Liver (tissue), 9 donors: ENCODE data around the gene PPM1L. TPM values are rescaled to one million over a fixed set of nuclear protein-coding genes. Genes with fewer than 3 reads are reported as not detected.

Experiments used
- DNase-seq: peaks from one replicate; pipeline ENCODE4 v3.0.0-alpha.2; 2017; ENCODE audit warnings: low spot score
- H3K27ac ChIP-seq, 2 donors: one replicate each; pipeline ENCODE4 v1.7.0; 2013; ENCODE audit warnings: inconsistent platforms in 2 of 2, low read length in 2 of 2, control low read depth in 1 of 2, low read depth in 1 of 2, mild to moderate bottlenecking in 1 of 2
- H3K27me3 ChIP-seq, 4 donors: one replicate each; pipeline versions ENCODE4 v1.6.1 to v1.7.0; 2013; ENCODE audit warnings: low read length in 3 of 4, inconsistent platforms in 1 of 4, mild to moderate bottlenecking in 1 of 4, moderate library complexity in 1 of 4; ENCODE audit not compliant: control insufficient read depth in 4 of 4, insufficient read depth in 4 of 4
- H3K36me3 ChIP-seq, 4 donors: one replicate each; pipeline versions ENCODE4 v1.6.1 to v1.7.0; 2013; ENCODE audit warnings: low read length in 3 of 4, mild to moderate bottlenecking in 3 of 4, low read depth in 1 of 4, moderate library complexity in 1 of 4; ENCODE audit not compliant: control insufficient read depth in 4 of 4, insufficient read depth in 3 of 4
- H3K4me1 ChIP-seq, 4 donors: one replicate each; pipeline versions ENCODE4 v1.6.1 to v1.7.0; 2013; ENCODE audit warnings: low read length in 3 of 4, mild to moderate bottlenecking in 3 of 4, moderate library complexity in 1 of 4; ENCODE audit not compliant: control insufficient read depth in 4 of 4, insufficient read depth in 4 of 4
- H3K4me3 ChIP-seq, 3 donors: one replicate each; pipeline versions ENCODE4 v1.6.1 to v1.7.0; 2013; ENCODE audit warnings: low read length in 3 of 3, control low read depth in 1 of 3, low read depth in 1 of 3, mild to moderate bottlenecking in 1 of 3
- H3K9ac ChIP-seq, 2 donors: one replicate each; pipeline ENCODE4 v1.7.0; 2013; ENCODE audit warnings: low read length in 2 of 2, mild to moderate bottlenecking in 2 of 2, moderate library complexity in 2 of 2, control low read depth in 1 of 2, low read depth in 1 of 2
- H3K9me3 ChIP-seq, 4 donors: one replicate each; pipeline versions ENCODE4 v1.6.1 to v1.7.0; 2013; ENCODE audit warnings: low read length in 3 of 4; ENCODE audit not compliant: control insufficient read depth in 4 of 4
- ATF3 ChIP-seq: IDR thresholded peaks from 2 replicates; pipeline ENCODE4 v1.6.1; 2016; ENCODE audit warnings: antibody characterized with exemption
- EGR1 ChIP-seq, 2 donors: IDR thresholded peaks; 2 replicates each; pipeline ENCODE4 v1.6.1; 2016 to 2018; ENCODE audit warnings: antibody characterized with exemption in 2 of 2, low read depth in 2 of 2
- FOXA2 ChIP-seq: IDR thresholded peaks from 2 replicates; pipeline ENCODE4 v1.6.1; 2016; ENCODE audit warnings: antibody characterized with exemption
- GABPA ChIP-seq, 2 donors: IDR thresholded peaks in 1 of 2; conservative IDR thresholded peaks in 1 of 2; 2 replicates each; pipeline ENCODE4 v1.6.1; 2016; ENCODE audit warnings: antibody characterized with exemption in 2 of 2, mild to moderate bottlenecking in 1 of 2, moderate library complexity in 1 of 2
- HNF4A ChIP-seq, 2 donors: conservative IDR thresholded peaks; 2 replicates each; pipeline ENCODE4 v1.6.1; 2016; ENCODE audit warnings: antibody characterized with exemption in 2 of 2, mild to moderate bottlenecking in 2 of 2
- HNF4G ChIP-seq: IDR thresholded peaks from 2 replicates; pipeline ENCODE4 v1.6.1; 2016; ENCODE audit warnings: antibody characterized with exemption
- JUND ChIP-seq, 2 donors: IDR thresholded peaks; 2 replicates each; pipeline ENCODE4 v1.6.1; 2016; ENCODE audit warnings: antibody characterized with exemption in 2 of 2
- NR2F2 ChIP-seq: IDR thresholded peaks from 2 replicates; pipeline ENCODE4 v1.6.1; 2016; ENCODE audit warnings: antibody characterized with exemption
- RXRA ChIP-seq, 2 donors: IDR thresholded peaks; 2 replicates each; pipeline ENCODE4 v1.6.1; 2017 to 2018; ENCODE audit warnings: antibody characterized with exemption in 2 of 2, mild to moderate bottlenecking in 1 of 2
- SP1 ChIP-seq: IDR thresholded peaks from 2 replicates; pipeline ENCODE4 v1.6.1; 2018; ENCODE audit warnings: antibody characterized with exemption, mild to moderate bottlenecking
- TAF1 ChIP-seq: conservative IDR thresholded peaks from 2 replicates; pipeline ENCODE4 v1.6.1; 2016; ENCODE audit warnings: antibody characterized with exemption, mild to moderate bottlenecking
- YY1 ChIP-seq: IDR thresholded peaks from 2 replicates; pipeline ENCODE4 v1.6.1; 2016; ENCODE audit warnings: antibody characterized with exemption, mild to moderate bottlenecking
- ZBTB33 ChIP-seq: IDR thresholded peaks from 2 replicates; pipeline ENCODE4 v1.6.1; 2016; ENCODE audit warnings: antibody characterized with exemption
- WGBS: extraction: QIAGEN DNeasy Blood & Tissue Kit; methylation state at CpG from one replicate; pipeline ENCODE4 v1.1.7; 2013; 5-methylcytosine and 5-hydroxymethylcytosine counted together
- polyA plus RNA-seq, 2 donors: library from polyadenylated mRNA; stranded (reverse) in 1 of 2; unstranded in 1 of 2; fragments of 200-250 nt in 1 of 2; fragments of >200 nt in 1 of 2; fragmentation: Nextera tagmentation in 1 of 2; extraction: Ambion mirVana in 1 of 2; gene quantifications; one replicate each; pipeline versions ENCODE4 v1.2.1 to v1.2.3, GENCODE V29; 2013 to 2015
- total RNA-seq, 2 donors: library from RNA; depleted of rRNA; stranded (reverse); fragments of >200 nt; gene quantifications; one replicate each; pipeline ENCODE4 v1.2.3, GENCODE V29; 2014
- TF ChIP-seq, protein P1 (sequence below): fragments of 150-350 bp; IDR thresholded peaks from 2 replicates; pipeline ENCODE4 v1.5.1; 2017; ENCODE audit warnings: improper control_type of control experiment, low read depth, low read length; ENCODE audit not compliant: missing input control
- TF ChIP-seq, protein P2 (sequence below): IDR thresholded peaks from 2 replicates; pipeline ENCODE4 v1.6.1; 2016; ENCODE audit warnings: antibody characterized with exemption
- TF ChIP-seq, protein P3 (sequence below): IDR thresholded peaks from 2 replicates; pipeline ENCODE4 v1.6.1; 2016; ENCODE audit warnings: antibody characterized with exemption, mild to moderate bottlenecking
- donor health status: healthy.
- donor health status: healthy.
- donor health status: healthy.
- donor health status: healthy.
- donor health status: healthy.

PPM1L gene
- total and polyA plus RNA-seq, 4 donors, result 1.6 to 8.5 (median 4.8) TPM

GRCh38 chr3:160784853-160785252 is 28.8 kb downstream of the PPM1L start:
- DNase-seq, result no peak
- Histone ChIP-seq H3K4me3 (no peak overlapping the region), H3K9me3 (no peaks in the 10 kb centered on the region), H3K9ac (no peak overlapping the region), H3K36me3 (no peaks in the 10 kb centered on the region), H3K27me3 (no peaks in the 10 kb centered on the region), H3K27ac (no peak overlapping the region), H3K4me1 (no peaks in the 10 kb centered on the region)
- TF ChIP-seq GABPA (IDR thresholded peaks at IDR 0.05 in 1 of 2, conservative IDR thresholded peaks at IDR 0.05 in 1 of 2) (no peak), RXRA (IDR thresholded peaks at IDR 0.05) (no peak), ATF3 (no peak), JUND (IDR thresholded peaks at IDR 0.05) (no peak), TAF1 (no peak), ZBTB33 (no peak), NR2F2 (no peak), EGR1 (IDR thresholded peaks at IDR 0.05; ENCODE audit: low read depth in 2 of 2) (no peak), FOXA2 (no peak)
- TF ChIP-seq, protein P1, sequence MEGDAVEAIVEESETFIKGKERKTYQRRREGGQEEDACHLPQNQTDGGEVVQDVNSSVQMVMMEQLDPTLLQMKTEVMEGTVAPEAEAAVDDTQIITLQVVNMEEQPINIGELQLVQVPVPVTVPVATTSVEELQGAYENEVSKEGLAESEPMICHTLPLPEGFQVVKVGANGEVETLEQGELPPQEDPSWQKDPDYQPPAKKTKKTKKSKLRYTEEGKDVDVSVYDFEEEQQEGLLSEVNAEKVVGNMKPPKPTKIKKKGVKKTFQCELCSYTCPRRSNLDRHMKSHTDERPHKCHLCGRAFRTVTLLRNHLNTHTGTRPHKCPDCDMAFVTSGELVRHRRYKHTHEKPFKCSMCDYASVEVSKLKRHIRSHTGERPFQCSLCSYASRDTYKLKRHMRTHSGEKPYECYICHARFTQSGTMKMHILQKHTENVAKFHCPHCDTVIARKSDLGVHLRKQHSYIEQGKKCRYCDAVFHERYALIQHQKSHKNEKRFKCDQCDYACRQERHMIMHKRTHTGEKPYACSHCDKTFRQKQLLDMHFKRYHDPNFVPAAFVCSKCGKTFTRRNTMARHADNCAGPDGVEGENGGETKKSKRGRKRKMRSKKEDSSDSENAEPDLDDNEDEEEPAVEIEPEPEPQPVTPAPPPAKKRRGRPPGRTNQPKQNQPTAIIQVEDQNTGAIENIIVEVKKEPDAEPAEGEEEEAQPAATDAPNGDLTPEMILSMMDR, result no peak
- TF ChIP-seq, protein P2, sequence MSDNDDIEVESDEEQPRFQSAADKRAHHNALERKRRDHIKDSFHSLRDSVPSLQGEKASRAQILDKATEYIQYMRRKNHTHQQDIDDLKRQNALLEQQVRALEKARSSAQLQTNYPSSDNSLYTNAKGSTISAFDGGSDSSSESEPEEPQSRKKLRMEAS, result no peak
- TF ChIP-seq, protein P3, sequence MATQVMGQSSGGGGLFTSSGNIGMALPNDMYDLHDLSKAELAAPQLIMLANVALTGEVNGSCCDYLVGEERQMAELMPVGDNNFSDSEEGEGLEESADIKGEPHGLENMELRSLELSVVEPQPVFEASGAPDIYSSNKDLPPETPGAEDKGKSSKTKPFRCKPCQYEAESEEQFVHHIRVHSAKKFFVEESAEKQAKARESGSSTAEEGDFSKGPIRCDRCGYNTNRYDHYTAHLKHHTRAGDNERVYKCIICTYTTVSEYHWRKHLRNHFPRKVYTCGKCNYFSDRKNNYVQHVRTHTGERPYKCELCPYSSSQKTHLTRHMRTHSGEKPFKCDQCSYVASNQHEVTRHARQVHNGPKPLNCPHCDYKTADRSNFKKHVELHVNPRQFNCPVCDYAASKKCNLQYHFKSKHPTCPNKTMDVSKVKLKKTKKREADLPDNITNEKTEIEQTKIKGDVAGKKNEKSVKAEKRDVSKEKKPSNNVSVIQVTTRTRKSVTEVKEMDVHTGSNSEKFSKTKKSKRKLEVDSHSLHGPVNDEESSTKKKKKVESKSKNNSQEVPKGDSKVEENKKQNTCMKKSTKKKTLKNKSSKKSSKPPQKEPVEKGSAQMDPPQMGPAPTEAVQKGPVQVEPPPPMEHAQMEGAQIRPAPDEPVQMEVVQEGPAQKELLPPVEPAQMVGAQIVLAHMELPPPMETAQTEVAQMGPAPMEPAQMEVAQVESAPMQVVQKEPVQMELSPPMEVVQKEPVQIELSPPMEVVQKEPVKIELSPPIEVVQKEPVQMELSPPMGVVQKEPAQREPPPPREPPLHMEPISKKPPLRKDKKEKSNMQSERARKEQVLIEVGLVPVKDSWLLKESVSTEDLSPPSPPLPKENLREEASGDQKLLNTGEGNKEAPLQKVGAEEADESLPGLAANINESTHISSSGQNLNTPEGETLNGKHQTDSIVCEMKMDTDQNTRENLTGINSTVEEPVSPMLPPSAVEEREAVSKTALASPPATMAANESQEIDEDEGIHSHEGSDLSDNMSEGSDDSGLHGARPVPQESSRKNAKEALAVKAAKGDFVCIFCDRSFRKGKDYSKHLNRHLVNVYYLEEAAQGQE, result no peak

GRCh38 chr3:160790726-160791125 is 34.7 kb downstream of the PPM1L start:
- Histone ChIP-seq H3K9ac (no peak overlapping the region), H3K36me3 (no peaks in the 10 kb centered on the region), H3K27me3 (no peaks in the 10 kb centered on the region), H3K9me3 (no peaks in the 10 kb centered on the region), H3K27ac (no peak overlapping the region), H3K4me1 (no peaks in the 10 kb centered on the region), H3K4me3 (no peak overlapping the region)
- 53% methylated on average over 2 of the region's 2 CpGs for WGBS
- no peak for DNase-seq
- TF ChIP-seq SP1, result no peak
- no peak for TF ChIP-seq GABPA (IDR thresholded peaks at IDR 0.05 in 1 of 2, conservative IDR thresholded peaks at IDR 0.05 in 1 of 2)
- no peak for TF ChIP-seq HNF4A (conservative IDR thresholded peaks at IDR 0.05)
- TF ChIP-seq HNF4G, result no peak
- TF ChIP-seq NR2F2, result no peak
- TF ChIP-seq FOXA2, result no peak
- TF ChIP-seq YY1, result no peak
- no peak for TF ChIP-seq JUND (IDR thresholded peaks at IDR 0.05)
- TF ChIP-seq, protein P2, result no peak
